NCI-H748 (cell line): ENCODE results near the gene DCLRE1B.

Experiments used
- DNase-seq: peaks from one replicate; lab custom pipeline; 2025; ENCODE audit not compliant: unreplicated experiment; lab: John Stamatoyannopoulos, UW

Gene DCLRE1B

DNA sequence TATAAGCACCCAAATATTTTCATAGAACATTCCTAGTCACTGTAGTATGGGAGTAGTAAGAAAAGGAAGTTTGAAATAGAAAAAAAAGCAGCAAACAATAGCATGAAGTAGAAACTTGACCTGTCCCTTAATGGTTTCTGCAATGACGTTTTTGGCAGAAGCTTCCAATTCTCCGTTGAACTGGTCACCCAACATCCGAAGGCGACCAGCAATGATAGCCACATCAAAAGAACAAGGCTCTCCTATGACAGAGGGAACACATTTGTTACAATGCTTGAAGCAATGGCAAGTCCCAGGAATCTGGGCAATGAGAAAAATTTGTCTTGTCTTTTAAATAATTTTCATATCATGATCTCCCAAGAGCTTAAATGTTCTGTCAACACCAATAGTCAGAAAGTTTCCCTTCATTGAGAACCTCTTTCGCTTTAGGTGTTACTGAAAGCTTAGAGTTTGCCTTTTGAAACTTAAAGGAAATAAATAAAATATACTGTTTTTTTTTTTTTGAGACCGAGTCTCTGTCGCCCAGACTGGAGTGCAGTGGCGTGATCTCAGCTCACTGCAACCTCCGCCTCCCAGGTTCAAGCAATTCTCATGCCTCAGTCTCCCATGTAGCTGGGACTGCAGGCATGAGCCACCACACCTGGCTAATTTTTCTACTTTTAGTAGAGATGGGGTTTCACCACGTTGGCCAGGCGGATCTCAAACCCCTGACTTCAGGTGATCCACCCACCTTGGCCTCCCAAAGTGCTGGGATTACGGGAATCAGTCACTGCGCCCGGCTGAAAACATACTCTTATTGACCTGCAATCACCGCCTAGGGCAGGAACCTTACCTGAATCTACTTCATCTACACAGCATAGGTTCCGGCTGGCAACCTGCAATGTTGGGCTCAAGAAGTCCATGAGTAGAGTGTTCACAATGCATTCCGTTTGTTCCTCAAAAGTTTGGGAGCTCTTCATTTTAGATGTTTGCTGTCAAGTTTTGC is 18.4 kb upstream of the DCLRE1B start:
- no peak for DNase-seq

DNA sequence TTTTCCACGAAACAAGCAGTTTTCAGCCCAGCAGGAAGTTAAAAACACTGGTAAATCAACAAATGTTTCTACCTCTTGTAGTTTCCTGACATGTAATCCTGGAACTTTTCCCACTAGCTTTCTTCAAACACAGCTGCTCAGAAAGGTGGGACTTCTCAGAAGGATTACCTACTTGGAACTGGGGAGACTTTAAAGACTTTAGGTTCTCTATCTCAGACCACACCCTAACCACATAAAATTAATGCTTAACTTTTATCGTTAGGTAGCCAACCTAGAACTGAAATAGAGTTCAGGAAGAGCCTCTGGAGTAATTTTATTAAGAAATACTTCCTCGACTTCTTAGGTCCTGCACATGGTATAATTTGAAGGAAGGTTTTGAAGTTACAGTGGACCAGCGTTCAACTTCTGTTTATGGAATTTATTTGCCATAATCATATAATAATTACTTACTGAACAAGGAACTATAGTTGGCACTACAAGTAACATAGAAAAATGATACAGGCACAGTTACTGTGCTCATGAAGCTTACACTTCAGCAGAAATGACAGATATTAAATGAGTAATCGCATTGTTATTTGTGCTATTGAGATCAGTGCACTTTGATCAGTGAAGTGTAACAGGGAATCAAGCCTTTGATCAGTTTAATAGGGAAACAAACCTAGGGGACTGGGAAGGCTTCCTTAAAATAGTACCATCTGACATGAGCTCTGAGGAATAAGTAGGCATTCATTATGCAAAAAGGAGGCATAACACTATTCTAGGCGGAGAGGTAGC is 17.5 kb upstream of the DCLRE1B start, which contains the start of gene BCL2L15:
BCL2L15 (minus strand) TSS at position 180 of the 774 bp plus-strand sequence. CDS start 206 bp downstream, outside the sequence.
- no peak for DNase-seq

DNA sequence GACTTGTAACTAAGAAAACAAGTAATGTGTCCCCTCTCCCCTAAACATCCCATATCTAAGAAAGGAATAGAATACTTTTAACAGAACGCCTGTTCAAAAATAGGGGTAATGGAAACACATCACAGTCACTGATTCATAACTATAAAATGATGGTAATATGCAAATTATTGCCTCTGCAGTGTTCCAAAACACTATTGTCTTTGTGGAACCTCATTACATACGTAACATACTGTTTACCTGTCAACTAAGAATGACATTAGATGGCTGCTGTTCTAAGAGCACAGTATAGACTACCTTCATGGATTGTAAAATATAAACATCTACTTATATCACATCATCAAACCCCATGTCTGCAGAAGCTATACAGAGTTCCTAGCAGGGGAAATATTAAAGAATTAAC is 14.3 kb upstream of the DCLRE1B start:
- DNase-seq = no peak

DNA sequence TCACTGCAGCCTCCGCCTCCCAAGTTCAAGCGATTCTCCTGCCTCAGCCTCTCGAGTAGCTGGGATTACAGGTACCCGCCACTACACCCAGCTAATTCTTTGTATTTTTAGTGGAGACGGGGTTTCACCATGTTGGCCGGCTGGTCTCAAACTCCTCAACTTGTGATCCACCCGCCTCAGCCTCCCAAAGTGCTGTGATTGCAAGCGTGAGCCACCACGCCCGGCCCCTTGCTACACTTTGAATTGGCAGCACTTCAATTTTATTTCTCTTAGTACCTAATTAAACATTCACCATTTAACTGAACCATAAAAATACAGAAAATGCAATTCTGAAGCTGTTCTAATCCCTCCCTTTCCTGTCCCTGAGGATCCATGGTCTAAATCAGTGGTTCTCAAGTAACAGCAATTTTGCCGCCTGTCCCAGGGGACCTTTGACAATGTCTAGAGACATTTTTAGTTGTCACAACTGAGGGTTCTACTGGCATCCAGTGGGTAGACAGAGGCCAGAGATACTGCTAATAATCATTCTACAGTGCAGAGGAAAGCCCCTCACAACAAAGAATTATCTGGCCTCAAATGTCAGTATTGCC is 13.4 kb upstream of the DCLRE1B start:
- DNase-seq = no peak

GRCh38 chr1:113893267-113893666 is 11.9 kb upstream of the DCLRE1B start:
- no peak for DNase-seq

DNA sequence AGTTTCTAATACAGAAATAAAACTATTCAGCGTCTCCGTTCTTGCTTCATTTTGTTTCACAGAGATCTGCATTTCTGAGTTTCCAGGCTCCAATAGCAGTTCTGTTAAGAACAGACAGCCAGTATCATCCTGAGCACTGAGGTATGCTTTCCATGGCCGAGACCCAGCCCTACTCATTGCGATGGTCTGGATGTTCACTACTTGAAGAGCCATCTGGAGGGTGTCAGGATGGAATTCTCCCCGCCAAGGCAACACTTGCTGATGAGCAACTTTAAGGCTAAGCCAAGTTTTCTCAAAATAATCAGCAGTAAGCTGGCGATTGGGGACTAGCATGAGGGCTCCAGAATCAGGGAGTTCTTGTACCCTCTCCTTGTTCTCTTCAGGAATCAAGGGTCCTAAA is 10.0 kb upstream of the DCLRE1B start:
- DNase-seq = no peak

DNA sequence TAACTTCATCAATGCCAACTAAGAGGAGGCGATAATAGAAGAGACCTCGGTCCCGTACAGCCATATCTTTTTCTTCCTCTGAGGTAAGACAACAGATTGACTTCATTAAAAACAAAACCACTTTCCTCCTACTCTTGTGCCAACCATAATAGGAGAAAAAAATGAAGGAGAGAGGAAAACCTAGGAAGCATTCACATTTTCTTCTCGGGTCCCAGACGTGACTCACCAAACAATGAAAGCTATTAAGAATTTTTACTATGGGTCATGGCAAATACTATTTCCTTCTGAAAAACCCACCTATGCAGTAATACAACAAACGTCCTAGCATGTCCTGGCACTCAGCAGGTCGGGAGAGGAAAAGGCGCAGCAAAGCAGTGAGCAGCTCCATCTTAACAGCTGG is 9.2 kb upstream of the DCLRE1B start:
- DNase-seq = no peak

DNA sequence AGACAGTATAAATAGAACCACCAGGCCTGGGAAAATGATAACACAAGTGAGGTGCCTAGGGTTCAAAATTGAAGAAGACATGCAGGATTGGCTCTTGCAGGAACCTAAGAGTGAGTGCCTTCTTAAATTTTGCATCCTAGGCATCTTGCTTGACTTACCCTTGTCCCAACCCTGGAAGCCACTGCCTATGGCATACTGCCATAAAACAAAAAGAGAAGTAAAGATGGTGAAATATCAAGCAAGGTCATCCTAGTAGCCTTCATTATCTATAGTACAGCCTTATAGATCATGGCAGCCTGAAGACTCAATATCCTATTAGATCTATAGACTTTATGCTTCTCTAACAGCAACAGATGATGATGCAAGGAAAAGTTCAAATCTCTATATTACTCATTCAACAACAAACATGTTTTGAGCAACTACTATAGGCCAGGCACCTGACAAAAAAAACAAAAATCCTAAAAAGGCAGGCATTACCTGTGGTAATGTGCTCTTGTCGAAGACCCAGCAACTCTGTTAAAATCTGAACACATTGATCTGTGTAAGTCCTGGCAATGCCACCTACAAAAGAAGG is 6.8 kb upstream of the DCLRE1B start:
- no peak for DNase-seq

DNA sequence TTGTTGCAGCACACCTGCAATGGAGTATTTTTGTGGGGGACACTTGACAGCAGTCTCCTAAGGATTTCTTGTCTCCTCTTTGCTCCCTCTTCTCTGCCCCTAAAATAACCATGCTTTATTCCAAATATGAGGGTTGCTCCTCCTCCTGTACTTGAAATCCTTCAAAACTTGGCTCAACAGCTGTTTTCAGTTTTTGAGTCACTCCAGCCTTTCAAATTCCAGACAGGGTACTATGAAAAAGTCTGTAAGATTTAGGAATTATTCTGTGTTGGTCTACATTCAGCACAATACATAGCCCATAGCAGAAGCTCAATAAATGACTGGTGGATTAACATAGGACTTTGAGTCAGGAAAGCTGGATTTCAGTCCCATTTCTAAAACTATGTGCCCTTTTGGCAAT is 6.0 kb upstream of the DCLRE1B start:
- no peak for DNase-seq

DNA sequence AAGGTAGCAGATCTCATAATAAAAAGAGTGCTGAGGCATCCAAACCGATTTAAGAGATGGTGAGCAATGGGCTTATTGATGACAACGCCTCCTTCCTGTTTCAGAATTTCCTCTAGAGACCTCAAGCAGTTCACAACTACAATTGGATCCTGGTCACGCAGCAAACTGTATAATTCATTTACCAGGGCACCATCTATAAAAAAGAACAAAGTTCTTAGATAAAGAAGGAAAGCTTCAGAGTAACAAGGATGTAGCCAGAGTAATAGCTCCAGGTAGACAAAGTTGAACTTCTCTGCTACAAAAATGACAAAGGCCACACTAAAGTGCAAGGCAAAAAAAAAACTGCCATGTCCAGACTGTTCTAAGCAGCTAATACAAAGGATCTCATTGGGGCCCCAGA is 3.9 kb upstream of the DCLRE1B start:
- no peak for DNase-seq

DNA sequence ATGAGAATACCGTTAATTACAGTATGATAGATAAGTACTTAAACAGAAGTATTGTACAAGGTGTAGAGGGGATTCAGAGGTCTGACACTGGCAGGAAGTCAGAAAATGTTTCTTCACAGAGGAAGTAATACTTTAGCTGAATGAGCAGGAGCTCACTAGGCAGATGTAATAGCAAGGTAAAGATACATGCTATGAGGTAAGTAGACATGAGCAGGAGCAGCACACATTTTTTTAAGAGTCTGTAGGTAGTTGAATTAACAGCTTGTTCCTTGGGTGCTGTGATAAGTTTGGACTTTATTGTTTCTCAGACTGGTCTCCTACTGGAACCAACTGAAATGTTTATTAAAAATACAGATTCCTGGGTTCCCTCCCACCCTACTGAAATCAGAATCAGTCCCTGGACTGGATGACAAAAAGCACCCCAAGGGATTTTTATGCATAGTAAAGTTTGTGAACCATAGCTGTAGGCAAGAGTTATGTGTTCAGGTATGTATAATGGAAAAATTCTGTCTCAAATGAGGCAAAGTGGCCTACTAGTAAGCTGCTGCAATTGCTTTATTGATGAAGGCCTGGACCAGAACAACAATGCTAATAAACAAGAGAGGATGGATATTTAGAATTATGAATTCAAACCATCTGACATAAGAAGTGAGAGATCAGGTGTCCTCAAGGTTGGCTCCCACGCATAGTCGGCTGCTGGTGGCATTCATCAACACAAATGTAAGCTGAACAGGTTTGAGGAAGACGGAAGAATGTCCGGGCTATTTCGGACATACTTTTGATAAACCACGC is 1.4 kb upstream of the DCLRE1B start:
- DNase-seq = no peak

- DNase-seq = peak; percentile 83
These were observed 843 bp upstream of the DCLRE1B start for GRCh38 chr1:113904293-113904673.

DNA sequence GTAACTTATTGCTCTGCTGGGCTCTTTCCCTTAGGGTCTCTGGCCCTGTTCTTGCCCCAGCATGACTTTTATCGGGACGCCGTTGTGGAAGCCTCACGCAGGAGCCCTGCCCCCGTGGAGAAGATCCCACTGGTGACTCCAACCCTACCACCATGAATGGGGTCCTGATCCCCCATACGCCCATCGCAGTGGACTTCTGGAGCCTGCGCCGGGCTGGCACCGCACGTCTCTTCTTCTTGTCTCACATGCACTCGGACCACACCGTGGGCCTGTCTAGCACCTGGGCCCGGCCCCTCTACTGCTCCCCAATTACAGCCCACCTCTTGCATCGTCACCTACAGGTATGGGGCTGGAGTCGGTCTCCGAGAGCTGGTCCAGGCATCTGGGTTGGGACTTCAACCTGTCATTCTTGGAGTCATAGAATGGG is 322 bp downstream of the DCLRE1B start:
- DNase-seq = peak; percentile 71

DNA sequence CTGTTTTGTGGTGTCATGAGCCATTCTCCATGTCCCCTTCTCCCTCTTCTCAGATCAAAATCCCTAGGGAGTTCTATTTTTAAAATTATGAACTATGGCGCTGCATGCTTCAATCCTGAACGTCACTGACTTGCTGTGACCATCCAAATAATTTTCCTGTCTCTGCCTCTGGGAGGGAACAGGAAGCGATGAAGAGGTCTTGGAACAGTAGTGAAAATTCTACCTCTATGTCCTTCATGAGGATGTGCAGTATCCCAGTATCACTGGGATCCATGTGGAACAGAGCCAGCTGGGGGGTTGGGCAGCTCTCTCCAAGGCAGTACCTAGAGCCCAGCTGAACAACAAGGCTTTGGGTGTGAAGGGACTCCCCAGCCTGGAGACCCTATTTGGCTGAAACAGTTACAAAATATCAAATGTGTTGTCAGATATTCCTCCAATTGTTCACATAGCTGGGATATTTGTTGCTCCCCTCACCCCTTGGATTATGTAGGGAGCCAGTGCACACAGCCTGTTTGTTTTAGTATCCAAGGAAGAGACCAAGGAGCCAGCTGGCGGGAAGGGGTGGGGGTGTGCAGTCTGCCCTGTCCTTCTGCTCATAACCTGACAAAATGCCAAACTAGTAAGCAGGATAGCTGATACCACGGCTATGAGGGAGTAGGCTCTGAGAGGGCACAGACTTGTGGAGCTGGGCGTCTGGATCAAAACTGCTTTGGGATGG is 7.6 kb downstream of the DCLRE1B start:
- no peak for DNase-seq

DNA sequence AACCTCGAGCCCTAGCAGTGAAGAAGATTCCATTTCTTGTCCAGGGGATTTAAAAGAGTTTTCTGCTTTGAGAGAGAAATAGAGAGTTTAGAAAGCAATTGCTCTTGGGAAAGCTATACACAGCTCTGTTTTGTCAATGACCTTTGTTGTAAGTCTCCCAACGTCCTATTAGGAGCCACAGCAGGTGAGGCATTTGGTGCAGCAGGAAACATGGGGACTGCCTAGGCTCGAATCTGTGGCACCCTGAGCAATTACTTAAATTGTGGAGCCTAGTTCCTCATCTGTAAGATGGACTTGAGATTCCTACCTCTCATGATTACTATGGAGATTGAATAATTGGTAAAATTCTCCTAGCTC is 8.2 kb downstream of the DCLRE1B start:
- no peak for DNase-seq

- no peak for DNase-seq
These were observed 8.9 kb downstream of the DCLRE1B start for GRCh38 chr1:113913887-113914664.

DNA sequence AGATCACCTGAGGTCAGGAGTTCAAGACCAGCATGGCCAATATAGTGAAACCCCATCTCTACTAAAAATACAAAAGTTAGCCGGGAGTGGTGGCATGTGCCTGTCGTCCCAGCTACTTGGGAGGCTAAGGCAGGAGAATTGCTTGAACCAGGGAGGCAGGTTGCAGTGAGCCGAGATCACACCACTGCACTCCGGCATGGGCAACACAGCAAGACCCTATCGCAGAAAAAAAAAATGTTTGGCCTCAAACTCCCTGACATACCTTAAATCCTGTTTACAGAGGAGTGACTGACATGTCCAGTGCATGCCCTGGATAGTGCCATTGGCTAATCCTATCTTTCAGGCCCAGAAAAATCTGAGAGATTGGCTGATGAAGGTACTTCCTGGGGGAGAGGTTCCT is 11.8 kb downstream of the DCLRE1B start:
- no peak for DNase-seq

GRCh38 chr1:113917400-113918082 is 12.4 kb downstream of the DCLRE1B start:
- DNase-seq = no peak

DNA sequence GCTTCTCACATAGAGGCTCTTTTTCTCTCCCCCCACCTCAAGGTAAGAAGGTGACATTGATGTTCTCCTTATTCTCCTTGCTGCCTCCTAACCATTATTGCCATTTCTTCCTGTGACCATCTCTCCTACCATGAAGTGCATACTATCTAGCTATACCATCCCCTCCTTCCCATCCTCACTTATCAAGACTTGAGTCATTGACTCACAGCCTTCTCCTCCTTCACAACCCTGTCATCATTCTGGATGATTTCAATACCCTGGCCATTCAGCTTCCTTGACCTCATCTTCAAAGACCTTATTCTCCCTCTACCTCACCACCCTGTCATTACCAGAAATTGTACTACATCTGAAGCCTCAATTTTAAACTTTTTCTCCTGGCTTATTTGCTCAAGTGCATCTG is 13.1 kb downstream of the DCLRE1B start:
- DNase-seq = no peak
